Activated CD4-positive, alpha-beta T cell treated with anti-CD3 and anti-CD28 coated beads, Interleukin-2, Interleukin-6, amounts not matched to agents 100 ng/mL and 50 ng/mL, durations not matched to agents 16 hours and 8 hours (primary cell): ENCODE measurements around the gene PDXP.

Experiments used
- DNase-seq: peaks from one replicate; pipeline ENCODE4 v3.0.0-alpha.2; 2020

PDXP gene

DNA sequence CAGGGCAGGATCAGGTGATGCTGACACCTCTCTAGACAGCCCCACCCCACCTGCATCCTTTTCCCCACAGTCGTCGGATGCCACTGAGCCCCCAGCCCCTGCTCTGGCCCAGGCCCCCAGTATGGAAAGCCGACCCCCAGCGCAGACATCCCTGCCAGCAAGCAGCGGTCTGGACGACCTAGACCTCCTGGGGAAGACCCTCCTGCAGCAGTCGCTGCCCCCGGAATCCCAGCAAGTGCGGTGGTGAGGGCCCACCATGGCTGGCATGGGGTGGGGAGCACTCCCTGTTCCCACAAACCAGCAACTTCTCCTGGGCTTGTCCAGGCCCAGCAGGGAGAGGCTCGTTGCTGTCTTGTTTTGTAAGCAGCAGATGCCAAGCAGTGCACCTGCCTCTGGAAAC is 28.6 kb upstream of the PDXP start:
- no peak for DNase-seq

DNA sequence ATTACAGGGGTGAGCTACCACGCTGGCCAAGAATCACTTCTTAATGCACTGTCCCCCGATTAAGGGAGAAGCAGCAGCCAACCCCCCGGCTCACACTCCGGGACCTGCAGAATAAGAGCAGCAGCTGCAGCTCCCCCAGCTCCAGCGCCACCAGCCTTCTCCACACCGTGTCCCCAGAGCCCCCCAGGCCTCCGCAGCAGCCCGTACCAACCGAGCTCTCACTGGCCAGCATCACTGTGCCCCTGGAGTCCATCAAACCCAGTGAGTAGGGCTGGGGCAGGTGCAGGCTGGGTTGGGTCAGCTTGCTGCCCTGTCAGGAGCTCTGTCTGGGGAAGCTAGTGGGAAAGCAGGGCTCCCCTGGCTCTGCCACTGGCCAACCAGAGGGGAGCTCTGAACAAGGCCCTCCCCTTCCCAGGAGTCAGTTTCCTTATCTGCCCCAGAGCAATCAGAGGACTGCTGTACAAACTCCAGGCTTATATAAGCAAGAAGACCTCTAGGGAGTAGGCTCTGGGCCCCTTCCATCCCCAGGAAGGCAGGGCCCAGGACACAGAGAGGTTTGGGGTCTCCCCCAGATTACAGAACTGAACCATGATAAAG is 27.6 kb upstream of the PDXP start:
- DNase-seq: no peak

DNA sequence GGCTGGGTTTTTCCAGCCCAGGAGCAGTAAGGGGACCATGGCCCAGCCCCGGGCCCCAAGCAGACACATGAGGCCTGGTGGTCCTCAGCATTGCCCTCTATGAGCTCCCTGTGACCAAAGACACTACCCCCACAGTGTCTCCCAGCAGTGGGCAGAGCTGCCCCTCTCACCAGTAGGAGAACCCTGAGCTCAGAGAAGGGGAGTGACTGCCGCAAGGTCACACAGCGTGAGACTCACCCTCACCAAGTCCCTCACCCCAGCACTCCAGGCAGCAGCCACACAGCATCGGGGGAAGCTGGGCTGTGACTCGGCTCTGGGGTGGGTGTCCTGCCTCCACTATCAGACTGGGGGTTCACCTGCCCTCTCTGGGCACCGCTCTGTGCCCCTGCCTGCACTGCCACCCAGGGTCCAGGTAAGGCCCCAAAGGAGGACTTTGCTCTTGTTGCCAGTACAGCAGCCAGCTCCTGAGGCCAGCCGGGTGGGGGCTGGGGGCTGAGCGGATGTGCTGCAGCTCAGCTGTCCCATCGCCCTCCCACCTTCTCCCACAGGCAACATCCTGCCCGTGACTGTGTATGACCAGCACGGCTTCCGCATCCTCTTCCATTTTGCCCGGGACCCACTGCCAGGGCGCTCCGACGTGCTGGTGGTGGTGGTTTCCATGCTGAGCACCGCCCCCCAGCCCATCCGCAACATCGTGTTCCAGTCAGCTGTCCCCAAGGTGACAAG is 26.9 kb upstream of the PDXP start:
- DNase-seq: no peak

DNA sequence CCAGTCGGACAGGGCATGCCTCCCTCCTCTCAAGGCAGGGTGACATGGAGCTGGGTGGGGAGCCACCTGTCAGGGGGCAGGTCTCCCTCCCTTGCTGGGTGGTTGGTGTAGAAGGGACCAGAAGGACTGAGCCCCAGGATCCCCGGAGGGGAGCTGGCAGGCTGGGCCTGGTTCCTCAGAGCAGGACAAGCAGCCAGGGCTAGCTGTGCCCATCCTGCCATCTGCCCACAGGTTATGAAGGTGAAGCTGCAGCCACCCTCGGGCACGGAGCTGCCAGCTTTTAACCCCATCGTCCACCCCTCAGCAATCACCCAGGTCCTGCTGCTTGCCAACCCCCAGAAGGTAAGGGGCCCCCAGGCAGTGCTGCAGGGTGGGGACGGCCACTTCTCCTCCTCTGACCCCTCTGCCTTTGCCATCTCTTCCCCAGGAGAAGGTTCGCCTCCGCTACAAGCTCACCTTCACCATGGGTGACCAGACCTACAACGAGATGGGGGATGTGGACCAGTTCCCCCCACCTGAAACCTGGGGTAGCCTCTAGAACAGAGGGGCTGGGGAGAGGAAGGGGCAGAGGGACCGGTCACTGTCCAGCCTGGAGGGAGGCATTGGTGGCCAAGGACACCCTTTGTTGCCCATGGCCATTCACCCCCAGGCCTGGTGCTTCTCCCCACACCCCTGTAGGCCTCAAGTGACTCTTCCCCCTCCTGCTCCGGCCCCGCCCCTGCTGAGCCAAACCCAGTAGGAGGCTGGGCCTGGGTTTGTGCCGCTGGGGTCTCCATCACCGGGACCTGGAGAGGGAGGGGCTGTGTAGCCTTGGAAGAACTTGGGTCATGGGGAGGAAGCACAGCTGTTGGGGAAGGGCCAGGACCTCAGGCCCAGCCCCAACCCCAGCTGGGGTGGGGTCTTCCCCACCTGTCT is 26.1 kb upstream of the PDXP start:
- peak; percentile 42 for DNase-seq

DNA sequence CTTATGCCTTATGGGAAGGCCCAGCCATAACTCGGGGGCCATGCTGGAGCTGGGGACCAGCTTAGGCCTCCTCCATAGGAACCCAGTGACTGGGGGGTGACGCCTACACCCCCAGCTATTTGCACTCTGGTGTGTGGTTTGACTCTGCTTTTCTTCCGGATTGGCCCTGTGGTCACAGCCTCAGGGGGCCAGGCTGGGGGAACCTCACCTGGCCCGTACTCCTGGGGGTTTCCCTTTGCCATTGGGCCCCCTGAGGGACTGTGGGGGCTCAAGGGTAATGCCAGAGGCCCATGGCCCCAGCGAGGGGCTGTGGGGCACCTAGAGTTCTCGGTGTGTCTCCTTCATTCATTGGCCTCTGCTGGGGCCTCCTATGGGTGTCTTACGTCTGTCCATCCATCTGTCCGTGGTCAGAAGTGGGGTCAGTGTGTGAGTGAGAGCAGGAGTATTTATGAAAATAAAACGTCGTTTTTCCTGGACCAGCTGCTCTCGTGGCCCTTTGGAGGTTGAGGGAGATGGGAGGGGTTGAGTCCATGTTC is 25.4 kb upstream of the PDXP start:
- peak; percentile 67 for DNase-seq

DNA sequence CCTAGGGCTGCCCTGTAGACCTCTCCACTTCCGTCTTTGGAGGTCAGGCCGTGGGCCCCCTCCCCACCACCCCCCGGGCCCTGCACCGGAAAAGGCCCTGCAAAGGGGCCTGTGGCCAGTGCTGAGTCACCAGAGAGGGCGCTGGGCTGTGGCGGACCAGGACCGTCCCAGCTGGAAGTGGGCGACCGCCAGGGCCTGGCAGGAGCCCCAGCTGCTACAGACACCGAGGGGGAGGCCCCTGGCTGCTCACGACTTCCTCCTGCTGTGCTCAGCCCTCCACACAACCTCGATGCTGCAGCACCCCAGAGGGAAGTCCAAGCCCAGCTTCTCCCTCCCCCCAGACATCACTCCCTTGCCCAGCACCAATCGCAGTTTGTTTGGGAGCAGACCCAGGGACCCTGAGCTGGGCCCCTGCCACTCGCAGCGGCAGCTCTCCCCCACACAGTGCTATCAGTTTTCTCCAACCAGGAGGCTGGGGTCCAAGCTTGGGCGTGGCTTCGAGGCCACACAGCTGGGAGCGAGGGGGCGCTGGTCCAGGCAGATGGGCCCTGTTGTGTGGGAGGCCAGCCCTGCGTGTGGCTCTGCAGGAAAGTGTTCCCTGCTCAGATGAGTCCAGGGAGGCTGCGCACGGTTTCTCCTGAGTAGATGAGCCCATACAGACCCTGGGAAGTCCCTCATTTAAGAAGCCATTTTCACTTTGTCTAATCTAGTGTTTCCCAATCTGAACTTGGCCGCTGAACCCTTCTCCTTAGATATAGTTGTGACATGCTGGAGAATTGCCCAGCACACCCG is 24.7 kb upstream of the PDXP start:
- DNase-seq: peak; percentile 78

DNA sequence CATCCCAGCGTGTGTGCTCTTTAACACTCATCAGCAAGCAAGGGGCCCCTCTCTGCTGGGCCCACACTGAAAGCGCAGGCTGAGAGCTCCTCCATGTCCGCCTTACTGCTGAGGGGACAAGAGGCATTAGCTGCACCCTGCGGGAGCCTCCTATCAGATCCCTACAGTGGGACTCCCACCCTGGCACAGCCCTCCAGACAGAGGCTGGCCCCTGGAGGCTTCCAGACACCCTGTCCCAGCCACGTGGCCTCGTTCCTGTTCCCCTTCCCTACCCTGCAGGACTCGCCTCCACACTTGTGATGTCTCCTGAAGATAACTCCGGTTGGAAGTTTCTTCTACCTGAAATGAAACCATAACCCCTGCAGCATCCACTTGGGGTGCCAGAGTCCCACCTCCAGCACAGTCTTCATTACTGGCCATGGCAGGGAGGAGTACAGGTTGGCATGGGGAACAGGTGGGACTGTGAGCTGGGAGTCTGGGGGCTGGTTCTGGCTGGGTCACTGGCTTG is 24.1 kb upstream of the PDXP start:
- DNase-seq: no peak

DNA sequence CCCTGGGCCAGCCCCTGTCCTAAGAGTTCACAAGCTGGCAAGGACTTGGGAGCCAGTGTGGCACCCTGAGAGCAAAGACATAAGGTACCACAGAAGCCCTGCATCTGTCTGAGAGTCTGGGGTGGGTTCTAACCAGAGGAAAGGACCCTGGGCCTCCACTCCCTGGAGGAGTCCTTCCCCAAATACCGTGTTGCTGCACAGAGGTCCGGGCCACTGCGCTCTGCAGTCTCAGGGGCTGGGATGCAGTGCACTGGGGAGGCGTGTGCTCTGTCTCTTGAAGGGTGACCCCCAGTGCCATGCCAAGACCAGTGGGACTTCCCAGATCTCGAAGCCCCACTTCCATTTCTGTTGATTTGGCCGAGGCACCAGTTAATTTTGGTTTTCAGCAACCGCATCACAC is 23.4 kb upstream of the PDXP start:
- no peak for DNase-seq

DNA sequence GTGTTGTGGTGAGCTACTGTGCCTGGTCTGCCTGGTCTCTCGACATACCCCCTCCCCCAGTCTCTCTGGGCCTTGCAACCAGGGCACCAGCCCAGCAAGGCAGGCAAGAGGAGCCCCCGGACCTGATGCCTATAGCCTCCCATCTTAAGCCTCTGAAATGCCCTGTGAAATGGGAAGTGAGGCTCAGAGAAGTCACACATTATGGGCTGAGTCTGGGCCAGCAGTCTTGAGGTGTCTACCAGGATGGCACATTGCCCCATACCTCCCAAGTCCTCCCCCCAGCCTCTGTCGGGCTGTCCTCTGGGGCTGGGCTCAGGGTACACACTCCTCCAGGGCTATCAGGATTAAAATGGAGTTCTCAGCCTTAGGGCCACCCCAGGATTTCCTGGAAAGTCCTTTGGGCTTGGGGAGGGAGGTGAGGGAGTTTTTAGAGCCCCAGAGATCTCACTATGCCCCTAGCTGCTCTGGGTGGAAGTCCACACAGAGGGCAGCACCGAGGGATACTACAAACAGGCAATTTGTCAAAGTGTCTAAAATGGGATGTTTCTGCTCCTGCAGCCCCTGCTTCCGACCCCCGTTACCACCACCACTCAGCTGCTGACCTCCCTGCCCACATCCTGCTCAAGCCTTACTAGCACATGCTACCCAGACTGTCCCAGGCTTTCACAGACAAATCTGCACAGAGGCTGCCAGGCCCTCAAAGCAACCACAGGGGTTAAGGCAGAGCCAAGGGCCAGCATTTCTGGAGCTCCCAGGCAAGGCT is 22.2 kb upstream of the PDXP start:
- peak; percentile 55 for DNase-seq

DNA sequence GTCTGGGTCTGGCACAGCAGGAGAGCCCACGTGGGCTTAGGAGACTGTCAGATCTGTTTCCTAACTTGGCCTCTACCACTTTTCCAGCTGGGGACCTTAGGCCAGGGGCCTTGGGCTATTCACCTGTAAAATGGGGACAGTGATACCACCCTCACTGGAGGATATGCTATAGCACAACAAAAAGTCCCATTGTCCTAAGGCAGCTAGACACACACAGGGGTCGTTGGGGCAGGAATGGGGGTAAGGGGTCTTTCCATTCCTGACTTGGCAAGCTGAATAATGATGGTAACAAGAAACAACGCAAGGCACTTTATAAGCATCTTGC is 21.6 kb upstream of the PDXP start:
- DNase-seq: no peak

DNA sequence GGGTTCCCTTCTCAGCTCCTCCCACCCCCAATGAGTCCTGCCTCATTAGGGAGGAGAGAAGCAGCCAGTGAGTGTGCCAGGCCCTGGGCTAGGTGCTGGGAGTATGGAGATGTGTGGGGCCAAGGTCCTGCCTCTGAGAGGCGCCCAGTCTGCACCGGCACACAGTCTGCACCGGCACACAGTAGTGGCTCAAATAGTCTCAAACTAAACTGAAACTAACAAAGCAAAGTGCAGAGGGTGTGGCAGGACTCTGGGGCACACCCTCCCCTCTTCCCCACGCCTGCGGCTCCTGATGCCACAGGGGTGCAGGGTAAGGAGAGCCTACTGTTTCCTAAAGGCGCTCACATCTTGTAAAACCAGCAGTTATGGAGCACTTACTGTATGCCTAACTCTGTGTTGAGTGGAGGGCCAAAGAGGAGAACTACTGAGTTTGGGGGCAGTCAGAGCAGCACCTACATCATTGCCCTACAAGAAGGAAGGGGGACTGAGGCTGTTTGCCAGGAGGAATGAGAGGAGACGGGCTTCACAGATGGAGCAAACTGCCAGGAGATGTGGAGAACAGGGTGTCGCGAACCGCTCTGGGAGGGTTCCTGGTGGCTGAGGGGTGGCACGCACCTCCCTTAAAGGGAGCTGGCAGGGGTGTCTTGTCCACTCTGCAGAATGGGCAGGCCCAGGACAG is 20.0 kb upstream of the PDXP start:
- DNase-seq: peak; percentile 68

DNA sequence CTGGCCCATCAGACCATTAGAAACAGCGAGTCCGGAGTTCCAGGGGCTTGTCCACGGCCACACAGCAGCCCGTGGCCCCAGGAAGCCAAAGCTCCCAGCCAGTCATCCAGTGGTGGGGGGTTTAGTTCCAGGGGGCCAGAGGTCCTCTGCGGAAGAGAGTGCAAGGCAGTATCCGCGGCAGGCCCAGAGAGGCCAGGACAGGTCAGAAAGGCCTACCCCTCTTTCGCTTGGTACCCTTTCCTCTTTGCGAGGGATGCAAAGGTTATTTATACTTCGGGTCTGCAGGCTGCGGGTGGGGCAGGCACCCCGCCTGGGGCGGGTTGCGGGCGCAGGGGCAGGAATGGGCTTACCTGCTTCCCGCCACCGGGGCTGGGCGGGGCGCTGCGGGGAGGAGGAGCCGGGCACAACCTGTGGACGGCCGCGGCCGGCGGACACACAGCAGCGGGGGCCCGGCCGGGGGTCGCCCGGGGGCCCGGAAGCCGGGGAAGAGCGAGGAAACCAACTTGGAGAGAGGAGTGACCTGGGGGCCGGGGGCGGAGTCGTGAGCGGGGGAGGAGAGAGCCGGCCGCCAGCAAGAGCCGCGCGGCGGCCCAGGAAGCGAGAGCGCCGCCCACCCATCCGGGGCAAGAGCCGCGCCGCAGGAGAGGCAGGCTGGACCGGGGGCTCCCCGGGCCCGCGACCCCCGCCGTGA is 19.3 kb upstream of the PDXP start, which contains the start of gene SH3BP1:
Gene SH3BP1 (plus strand): TSS at position 600 of the 691 bp plus-strand sequence. CDS start 119 bp downstream, outside the sequence.
- DNase-seq: peak; percentile 74

DNA sequence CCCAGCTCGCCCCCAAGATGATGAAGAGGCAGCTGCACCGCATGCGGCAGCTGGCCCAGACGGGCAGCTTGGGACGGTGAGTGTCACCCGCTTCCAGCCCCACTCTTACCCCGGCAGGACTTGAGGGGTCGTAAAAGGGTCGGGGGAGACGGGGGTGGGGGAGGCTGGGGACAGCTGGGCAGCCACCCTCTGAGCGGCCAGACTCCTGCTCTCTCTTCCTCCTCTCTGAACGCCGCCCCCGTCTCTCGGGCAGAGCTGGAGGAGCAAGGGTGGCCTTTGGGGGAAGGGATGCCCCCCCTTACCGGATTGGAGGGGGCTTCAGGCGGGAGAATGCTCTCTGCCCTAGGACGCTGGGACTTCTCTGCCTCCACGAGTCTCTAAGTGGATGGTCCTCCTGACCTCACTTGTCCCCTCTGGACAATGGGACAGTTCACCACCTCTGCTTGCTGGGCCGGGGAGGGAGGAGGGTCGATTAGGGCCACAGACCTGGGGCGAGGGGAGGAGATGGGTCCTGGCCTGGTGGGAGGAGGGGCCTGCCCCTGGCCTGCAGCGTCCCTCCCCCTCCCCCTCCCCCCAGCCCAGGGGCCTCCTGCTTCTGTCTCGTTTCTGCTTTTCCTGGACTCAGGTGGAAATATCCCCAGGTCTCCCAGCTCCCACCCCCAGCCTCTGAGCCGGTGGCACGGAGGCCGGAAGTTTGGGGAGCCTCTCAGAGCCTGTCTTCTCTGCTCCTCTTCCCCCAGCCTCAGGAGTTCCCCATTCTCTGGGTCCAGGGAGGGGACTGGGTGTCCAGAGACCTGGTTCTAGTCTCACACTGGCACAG is 18.5 kb upstream of the PDXP start:
- peak; percentile 44 for DNase-seq

DNA sequence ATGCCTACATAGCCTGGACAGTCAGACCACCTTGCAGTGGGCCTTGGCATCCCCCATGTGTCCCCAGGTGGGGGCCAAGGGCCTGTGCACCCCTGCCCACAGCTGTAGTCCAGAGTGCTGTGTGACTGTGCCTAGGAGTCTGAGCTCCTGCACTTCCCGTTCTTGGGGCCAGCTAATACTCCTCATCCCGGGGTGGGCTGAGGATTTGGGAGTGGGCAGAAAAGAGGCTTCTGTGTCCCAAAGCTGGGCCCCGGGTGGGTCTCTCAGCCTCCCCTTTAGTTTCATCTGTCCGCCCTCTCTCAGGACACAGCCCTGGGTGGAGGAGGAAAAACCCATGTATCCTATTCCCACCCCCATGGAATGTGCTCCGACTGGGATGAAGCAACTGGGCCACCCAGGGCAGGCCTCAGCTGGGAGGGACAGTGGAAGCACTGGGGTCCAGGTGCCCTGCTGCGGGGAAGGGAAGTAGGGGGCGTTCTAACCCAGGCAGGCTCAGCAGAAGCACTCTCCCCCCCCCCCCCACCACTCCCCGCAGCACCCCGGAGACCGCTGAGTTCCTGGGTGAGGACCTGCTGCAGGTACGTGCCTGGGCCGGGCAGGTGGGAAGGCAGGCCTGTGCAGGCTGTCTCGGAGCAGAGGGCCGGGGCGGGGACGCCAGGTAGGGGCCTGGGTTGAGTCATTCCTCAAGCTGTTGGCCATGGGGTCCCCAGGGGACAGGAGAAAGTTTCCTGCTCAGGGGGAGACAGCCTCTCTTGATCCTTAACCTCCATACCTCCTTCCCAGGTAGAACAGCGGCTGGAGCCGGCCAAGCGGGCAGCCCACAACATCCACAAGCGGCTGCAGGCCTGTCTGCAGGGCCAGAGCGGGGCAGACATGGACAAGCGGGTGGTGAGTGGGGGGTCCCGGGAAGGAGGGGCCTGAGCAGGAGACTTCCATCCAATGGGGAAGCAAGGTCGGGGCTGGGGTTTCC is 17.6 kb upstream of the PDXP start:
- no peak for DNase-seq

DNA sequence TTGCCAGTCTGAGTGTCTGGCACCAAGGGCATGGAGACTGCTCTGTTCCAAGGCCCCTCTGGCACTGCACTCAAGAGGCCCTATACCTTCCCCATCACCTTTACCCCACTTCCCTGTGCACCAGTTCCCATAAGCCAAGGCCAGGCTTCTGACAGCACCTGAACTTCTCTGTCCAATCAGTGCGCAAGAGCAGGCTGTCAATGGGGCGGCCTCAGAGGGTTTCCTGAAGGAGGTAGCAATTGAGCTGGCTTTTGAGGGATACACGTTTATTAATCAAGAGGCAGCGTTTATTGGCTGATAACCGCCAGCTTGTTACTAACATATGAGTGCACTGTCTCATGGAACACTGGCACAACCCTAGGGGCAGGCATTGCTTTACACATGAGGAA is 17.0 kb upstream of the PDXP start:
- no peak for DNase-seq

DNA sequence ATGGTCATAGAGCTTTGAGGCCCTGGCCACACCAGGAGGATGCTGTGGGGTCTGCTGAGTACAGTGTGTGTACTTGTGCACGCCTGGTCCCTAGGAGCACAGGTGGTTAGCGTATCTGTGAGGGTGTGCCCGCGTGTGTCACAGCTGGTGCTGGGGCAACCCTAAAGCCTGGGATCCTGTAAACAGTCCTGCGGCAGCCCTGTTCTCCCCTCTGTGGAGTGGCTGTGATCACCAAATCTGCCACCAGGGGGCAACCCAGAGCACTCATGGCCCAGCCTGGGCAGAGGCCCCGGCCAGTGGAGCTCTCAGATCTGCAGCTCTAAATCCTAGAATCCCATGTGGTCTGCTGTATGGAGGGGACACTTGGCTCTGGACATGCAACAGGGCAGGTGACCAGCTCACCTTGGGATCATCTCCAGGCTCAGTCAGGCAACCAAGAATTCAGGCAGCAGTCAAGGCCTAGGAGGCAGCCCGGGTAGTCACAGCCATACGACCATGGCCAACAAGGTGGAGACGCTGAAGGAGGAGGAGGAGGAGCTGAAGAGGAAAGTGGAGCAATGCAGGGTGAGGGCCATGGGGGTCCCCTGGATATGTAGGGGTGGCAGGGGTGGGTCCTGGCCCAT is 15.2 kb upstream of the PDXP start:
- DNase-seq: peak; percentile 92

DNA sequence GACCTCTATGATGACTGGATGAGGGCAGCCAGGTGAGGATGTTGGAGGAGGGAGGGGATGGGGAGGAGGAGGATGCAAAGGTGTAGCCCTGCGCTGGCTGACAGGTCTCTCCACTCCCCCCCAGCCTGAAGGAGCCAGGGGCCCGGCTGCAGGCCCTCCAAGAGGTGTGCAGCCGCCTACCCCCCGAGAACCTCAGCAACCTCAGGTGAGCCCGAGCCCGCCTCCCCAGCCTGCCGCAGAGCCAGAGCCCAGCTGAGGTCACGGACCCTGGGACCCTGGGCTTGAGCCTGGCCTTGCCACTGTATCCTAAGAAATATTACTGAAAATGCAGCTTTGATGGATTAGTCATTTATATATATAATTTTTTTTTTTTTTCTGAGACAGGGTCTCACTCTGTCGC is 11.2 kb upstream of the PDXP start:
- no peak for DNase-seq

DNA sequence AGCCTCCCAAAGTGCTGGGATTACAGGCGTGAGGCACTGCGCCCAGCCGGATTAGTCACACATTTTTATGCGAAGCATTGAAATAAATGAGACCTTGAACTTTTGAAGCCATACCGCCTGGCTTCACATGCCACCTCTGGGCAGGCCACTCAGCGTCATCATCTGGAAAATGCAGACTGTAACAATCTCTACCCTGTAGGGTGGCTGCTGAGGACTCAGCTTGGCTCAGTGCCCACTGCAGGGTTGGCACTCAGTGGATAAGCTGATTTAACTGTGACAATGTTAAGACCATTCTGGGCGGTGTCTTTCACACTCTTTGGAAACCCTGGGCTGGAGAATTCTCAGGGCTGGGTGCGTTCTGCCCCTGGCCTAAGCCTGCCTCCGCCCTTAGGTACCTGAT is 10.6 kb upstream of the PDXP start:
- no peak for DNase-seq
